Measurements from ENCODE around the gene GSE1. TPM values are rescaled to one million over a fixed set of nuclear protein-coding genes. Genes with fewer than 3 reads are reported as not detected.

GSE1 gene
- total RNA-seq, 1 experiment from 2014 or later: 31.1 TPM

GRCh38 chr16:85623250-85623649 lies 10.1 kb downstream of the GSE1 start:
- no peak for DNase-seq
- no peaks in the 10 kb centered on the region for H3K36me3 ChIP-seq
- no peak overlapping the region for H3K4me3 ChIP-seq
- H3K9me3 ChIP-seq (replicated peaks): no peaks in the 10 kb centered on the region
- no peak overlapping the region for H3K27ac ChIP-seq
- no peaks in the 10 kb centered on the region for H3K27me3 ChIP-seq
- peaks cover 3% of the 10 kb centered on the region; the same call in 1 of the 2 replicates for H3K4me1 ChIP-seq

- H3K36me3 ChIP-seq: no peaks in the 10 kb centered on the region
- no peaks in the 10 kb centered on the region for H3K9me3 ChIP-seq (replicated peaks)
- no peak overlapping the region for H3K4me3 ChIP-seq
- H3K27ac ChIP-seq: no peak overlapping the region
- DNase-seq: no peak
- H3K27me3 ChIP-seq: no peaks in the 10 kb centered on the region
- peaks cover 3% of the 10 kb centered on the region; the same call in 1 of the 2 replicates for H3K4me1 ChIP-seq
Observed at GRCh38 chr16:85623997-85624601, 11.0 kb downstream of the GSE1 start.

DNA sequence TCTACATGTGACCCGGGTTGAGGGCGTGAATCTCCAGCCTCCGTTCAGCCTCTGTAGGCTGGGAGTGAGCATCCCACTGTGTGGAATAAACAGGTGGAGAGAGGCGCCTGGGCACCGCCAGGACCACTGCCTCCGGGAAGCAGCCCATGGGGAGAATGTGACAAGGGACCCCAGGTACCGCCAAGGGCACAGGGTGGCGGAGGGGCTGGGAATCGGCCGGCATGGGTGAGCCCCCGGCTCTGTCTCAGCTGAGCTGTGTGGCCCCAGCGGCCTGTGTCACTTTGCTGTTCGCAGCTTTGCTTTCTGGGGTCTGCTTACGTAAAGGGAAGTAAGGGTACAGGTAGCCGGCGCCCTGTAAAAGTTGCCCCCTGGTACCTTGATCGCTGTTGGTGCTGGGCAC lies 11.5 kb downstream of the GSE1 start:
- H3K27ac ChIP-seq: no peak overlapping the region
- H3K9me3 ChIP-seq (replicated peaks): no peaks in the 10 kb centered on the region
- H3K4me3 ChIP-seq: no peak overlapping the region
- H3K27me3 ChIP-seq: no peaks in the 10 kb centered on the region
- no peaks in the 10 kb centered on the region for H3K4me1 ChIP-seq
- no peaks in the 10 kb centered on the region for H3K36me3 ChIP-seq
- DNase-seq: no peak

GRCh38 chr16:85625053-85625452 lies 11.9 kb downstream of the GSE1 start:
- no peaks in the 10 kb centered on the region for H3K27me3 ChIP-seq
- H3K4me1 ChIP-seq: no peaks in the 10 kb centered on the region
- H3K36me3 ChIP-seq: no peaks in the 10 kb centered on the region
- no peaks in the 10 kb centered on the region for H3K9me3 ChIP-seq (replicated peaks)
- no peak overlapping the region for H3K4me3 ChIP-seq
- no peak overlapping the region for H3K27ac ChIP-seq
- no peak for DNase-seq

DNA sequence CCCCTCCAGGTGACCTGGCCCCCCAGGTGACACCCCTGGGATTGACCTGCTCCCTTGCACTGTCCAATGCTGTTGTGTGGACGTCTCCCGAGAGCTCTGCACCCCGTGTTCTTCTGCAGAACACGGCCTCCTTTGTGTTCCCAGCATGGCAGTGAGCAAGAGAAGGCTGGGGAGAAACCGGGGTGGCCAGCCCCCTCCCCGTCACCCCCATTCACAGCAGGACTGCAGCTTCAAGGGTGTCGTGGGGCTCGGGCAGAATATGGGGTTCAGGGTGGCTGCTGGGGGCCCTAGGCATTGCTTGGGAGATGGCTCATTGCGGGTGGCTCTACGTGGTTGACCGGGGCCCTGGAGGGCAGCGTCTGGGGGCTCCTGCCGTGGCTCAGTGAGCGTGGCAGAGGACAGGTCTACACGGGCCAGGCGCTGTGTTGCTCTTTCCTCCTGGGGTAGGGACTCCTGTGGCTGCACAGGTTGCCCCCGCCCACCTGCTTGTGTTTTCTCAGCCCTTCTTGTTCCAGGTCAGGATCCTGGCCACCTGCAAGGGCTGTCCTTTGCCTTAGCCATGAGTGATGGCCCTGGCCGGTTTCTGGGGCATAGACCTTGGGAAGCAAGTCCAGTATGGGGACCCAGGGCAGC lies 12.5 kb downstream of the GSE1 start:
- H3K4me3 ChIP-seq: no peak overlapping the region
- no peaks in the 10 kb centered on the region for H3K27me3 ChIP-seq
- H3K36me3 ChIP-seq: no peaks in the 10 kb centered on the region
- H3K4me1 ChIP-seq: no peaks in the 10 kb centered on the region
- no peaks in the 10 kb centered on the region for H3K9me3 ChIP-seq (replicated peaks)
- no peak for DNase-seq
- H3K27ac ChIP-seq: no peak overlapping the region

DNA sequence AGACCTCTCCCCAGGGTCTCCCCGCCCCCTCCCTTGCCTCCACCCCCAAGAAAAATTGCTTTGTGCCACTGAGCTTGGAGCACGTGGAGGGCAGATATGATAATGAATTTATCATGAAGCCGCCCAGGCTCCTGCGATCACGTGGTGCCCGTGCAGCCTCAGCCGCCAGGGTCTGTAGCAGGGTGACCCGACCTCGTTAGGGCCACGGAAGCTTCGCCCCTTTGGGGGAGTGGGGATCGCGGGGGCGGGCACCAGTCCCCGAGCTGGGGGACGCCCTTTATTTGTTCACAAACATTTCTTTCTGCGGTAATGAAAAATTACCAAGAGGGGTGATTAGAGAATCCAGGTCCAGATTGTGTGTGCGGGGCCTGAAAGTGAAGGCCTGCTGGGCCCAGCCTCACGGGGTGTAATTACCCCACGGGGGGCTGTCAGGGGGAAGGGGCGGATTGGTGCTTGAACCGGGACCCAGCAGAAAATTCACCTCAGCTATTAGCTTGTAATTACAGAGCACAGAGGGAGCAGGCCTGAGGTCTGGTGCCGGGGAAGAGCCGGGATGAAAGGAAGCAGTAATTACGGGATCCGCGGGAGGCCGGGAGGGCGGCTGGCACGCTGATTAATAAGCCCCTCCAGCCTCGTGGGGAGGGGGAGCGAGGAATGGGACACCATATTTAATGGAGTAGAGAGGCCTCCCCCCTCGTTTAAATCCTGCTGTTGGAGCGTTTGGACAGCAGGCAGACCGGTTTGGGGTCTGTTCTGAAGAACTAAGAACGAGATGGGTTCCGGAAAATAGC lies 13.3 kb downstream of the GSE1 start:
- H3K27ac ChIP-seq: no peak overlapping the region
- no peaks in the 10 kb centered on the region for H3K4me1 ChIP-seq

GRCh38 chr16:85627089-85627488 lies 14.0 kb downstream of the GSE1 start:
- no peak for DNase-seq
- Histone ChIP-seq H3K4me1 (no peaks in the 10 kb centered on the region), H3K36me3 (no peaks in the 10 kb centered on the region), H3K9me3 (replicated peaks) (no peaks in the 10 kb centered on the region), H3K27me3 (no peaks in the 10 kb centered on the region), H3K27ac (no peak overlapping the region), H3K4me3 (no peak overlapping the region)

More for the DNA sequence above, 13.3 kb downstream of the GSE1 start:
- no peaks in the 10 kb centered on the region for H3K9me3 ChIP-seq (replicated peaks)
- H3K4me3 ChIP-seq: no peak overlapping the region
- H3K27me3 ChIP-seq: no peaks in the 10 kb centered on the region
- no peaks in the 10 kb centered on the region for H3K36me3 ChIP-seq
- DNase-seq: no peak

DNA sequence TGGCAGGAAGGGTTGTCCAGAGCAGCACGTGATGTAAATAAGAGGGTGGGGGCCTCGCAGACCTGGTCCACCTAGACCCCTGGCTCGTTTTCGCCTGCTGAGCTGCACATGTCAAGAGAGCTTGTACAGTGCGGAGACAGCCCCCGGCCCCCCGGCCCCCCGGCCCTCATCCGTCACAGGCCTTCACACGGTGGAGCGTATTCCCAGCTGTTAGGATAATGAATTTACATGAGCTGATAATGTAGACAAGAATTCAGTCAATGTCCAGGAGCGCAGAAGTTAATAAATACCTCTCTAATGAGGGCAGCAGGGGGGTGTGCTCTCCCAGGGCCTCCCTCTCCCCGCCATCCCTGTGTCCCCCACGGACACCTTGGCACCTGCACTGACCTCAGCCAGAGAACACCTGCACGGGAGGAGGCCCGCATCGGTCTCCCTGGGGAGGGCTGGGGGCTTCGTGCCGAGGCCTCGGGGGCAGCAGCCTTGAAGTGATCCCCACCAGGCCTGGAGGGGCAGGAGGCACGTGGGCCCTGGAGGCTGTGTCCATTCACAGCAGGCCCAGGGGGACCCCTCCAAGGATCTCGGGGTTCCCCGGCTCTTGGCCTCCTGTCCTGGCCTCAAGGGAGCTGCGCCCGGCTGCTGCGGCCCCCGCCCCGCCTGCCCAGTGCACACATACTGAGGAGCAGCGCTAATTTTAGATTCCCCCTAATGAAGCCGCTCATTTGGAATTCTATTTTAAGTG lies 14.6 kb downstream of the GSE1 start:
- Histone ChIP-seq H3K27ac (no peak overlapping the region), H3K36me3 (no peaks in the 10 kb centered on the region), H3K9me3 (replicated peaks) (no peaks in the 10 kb centered on the region), H3K27me3 (no peaks in the 10 kb centered on the region), H3K4me1 (no peaks in the 10 kb centered on the region), H3K4me3 (no peak overlapping the region)
- DNase-seq: no peak

GRCh38 chr16:85628265-85628556 lies 15.1 kb downstream of the GSE1 start:
- H3K27ac ChIP-seq: no peak overlapping the region
- DNase-seq: no peak
- no peaks in the 10 kb centered on the region for H3K36me3 ChIP-seq
- no peaks in the 10 kb centered on the region for H3K27me3 ChIP-seq
- H3K4me3 ChIP-seq: no peak overlapping the region
- H3K9me3 ChIP-seq (replicated peaks): no peaks in the 10 kb centered on the region
- no peaks in the 10 kb centered on the region for H3K4me1 ChIP-seq

GRCh38 chr16:85628645-85629044 lies 15.5 kb downstream of the GSE1 start:
- no peak overlapping the region for H3K4me3 ChIP-seq
- H3K9me3 ChIP-seq (replicated peaks): no peaks in the 10 kb centered on the region
- H3K27ac ChIP-seq: no peak overlapping the region
- no peaks in the 10 kb centered on the region for H3K4me1 ChIP-seq
- no peaks in the 10 kb centered on the region for H3K27me3 ChIP-seq
- DNase-seq: no peak
- H3K36me3 ChIP-seq: no peaks in the 10 kb centered on the region

DNA sequence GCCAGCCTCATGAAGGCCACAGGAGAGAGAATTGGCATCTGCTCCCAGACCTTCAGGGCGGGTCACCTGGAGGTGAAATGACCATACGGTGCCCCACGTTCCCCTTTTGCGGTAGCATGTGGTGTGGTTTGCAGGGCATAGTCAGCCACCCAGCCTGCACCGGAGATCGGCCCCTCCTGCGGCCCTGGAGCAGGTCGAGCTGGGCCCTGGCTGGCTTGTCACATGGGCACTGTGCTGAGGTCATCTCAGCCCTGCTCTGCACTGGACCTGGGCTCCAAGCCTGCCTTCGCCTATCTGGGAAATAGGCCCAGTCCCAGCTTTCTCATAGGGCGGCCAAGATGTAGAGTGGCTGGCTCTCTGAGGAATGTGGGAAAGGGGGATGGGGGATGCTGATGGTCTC lies 16.2 kb downstream of the GSE1 start:
- Histone ChIP-seq H3K27me3 (no peaks in the 10 kb centered on the region), H3K4me3 (no peak overlapping the region), H3K27ac (no peak overlapping the region), H3K4me1 (no peaks in the 10 kb centered on the region), H3K36me3 (no peaks in the 10 kb centered on the region), H3K9me3 (replicated peaks) (no peaks in the 10 kb centered on the region)
- DNase-seq: no peak

GRCh38 chr16:85629853-85630252 lies 16.7 kb downstream of the GSE1 start:
- H3K4me1 ChIP-seq: no peaks in the 10 kb centered on the region
- H3K27me3 ChIP-seq: no peaks in the 10 kb centered on the region
- no peaks in the 10 kb centered on the region for H3K36me3 ChIP-seq
- DNase-seq: no peak
- H3K4me3 ChIP-seq: no peak overlapping the region
- H3K27ac ChIP-seq: no peak overlapping the region
- no peaks in the 10 kb centered on the region for H3K9me3 ChIP-seq (replicated peaks)

GRCh38 chr16:85631230-85631629 lies 18.1 kb downstream of the GSE1 start:
- Histone ChIP-seq H3K4me1 (no peaks in the 10 kb centered on the region), H3K9me3 (replicated peaks) (no peaks in the 10 kb centered on the region), H3K27me3 (no peaks in the 10 kb centered on the region), H3K4me3 (no peak overlapping the region), H3K27ac (no peak overlapping the region), H3K36me3 (no peaks in the 10 kb centered on the region)
- no peak for DNase-seq

DNA sequence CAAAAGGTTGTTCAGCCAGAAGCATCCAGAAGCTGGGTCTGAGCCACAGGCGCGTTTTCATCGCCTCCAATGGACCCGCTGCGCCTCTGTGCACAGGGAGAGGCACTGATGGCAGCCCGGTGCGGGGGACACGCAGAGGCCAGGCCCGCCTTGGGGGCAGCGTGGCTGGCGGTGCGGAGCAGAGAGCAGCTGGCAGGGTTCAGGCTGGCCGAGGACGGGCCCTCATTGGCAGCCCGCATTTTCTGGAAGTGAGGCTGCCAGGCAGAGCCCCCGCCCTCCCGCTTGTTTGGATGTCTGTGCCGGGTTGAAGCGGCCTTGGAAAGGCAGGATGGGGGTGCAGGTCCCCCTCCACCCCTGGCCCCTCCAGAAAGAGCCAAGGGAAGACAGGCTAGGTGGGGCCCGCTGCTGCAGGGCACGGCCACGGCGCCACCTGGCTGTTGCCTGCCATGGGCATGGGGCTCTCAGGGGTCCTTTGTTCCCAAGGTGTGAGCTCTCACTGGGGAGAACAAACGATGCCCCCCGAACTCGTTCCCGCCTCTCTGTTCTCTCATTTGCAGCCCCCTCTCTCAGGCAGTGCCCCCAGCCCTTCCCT lies 18.8 kb downstream of the GSE1 start:
- no peaks in the 10 kb centered on the region for H3K4me1 ChIP-seq
- no peaks in the 10 kb centered on the region for H3K27me3 ChIP-seq
- DNase-seq: no peak
- no peaks in the 10 kb centered on the region for H3K9me3 ChIP-seq (replicated peaks)
- no peak overlapping the region for H3K4me3 ChIP-seq
- H3K27ac ChIP-seq: no peak overlapping the region
- H3K36me3 ChIP-seq: no peaks in the 10 kb centered on the region
